WTC11 (cell line): Measurements from ENCODE around the gene RFC3. TPM values are rescaled to one million over a fixed set of nuclear protein-coding genes. Genes with fewer than 3 reads are reported as not detected.

Experiments
- ATAC-seq: fragments of 200-7000 bp; cut with Tn5 transposase; 2 replicates; pipeline ENCODE4 v1.10.0; 2021; ENCODE audit warnings: mild to moderate bottlenecking, moderate library complexity
- CTCF ChIA-PET: fragments of 300-600 bp; sonication (Branson Sonifier 250); formaldehyde crosslinking; loops from one replicate; lab custom pipeline; 2021; ENCODE audit warnings: antibody characterized with exemption; lab: Charles Lee
- POLR2A ChIA-PET: fragments of 350-600 bp; sonication (Branson Sonifier 250); formaldehyde crosslinking; loops from one replicate; lab custom pipeline; 2021; ENCODE audit warnings: antibody characterized with exemption; lab: Charles Lee
- DNase-seq: peaks from one replicate; pipeline ENCODE4 v3.0.0; 2021; ENCODE audit warnings: low spot score
- H3K27ac Mint-ChIP-seq: 2 replicates; pipeline ENCODE4 v1.8.0; 2021; ENCODE audit warnings: mixed read lengths
- H3K27me3 Mint-ChIP-seq: 2 replicates; pipeline ENCODE4 v1.8.0; 2021; ENCODE audit warnings: low read depth, mild to moderate bottlenecking, moderate library complexity, mixed read lengths
- H3K36me3 Mint-ChIP-seq: 2 replicates; pipeline ENCODE4 v1.8.0; 2021; ENCODE audit warnings: mixed read lengths
- H3K4me1 Mint-ChIP-seq: 2 replicates; pipeline ENCODE4 v1.8.0; 2022; ENCODE audit warnings: mixed read lengths
- H3K4me3 Mint-ChIP-seq: 2 replicates; pipeline ENCODE4 v1.8.0; 2021; ENCODE audit warnings: mild to moderate bottlenecking, moderate library complexity, mixed read lengths
- H3K9me3 Mint-ChIP-seq: 2 replicates; pipeline ENCODE4 v1.8.0; 2021; ENCODE audit warnings: mixed read lengths
- FOXP1 ChIP-seq: sonication (generic); formaldehyde crosslinking; IDR thresholded peaks from 2 replicates; pipeline ENCODE4 v1.8.0; 2022; ENCODE audit warnings: missing genetic modification reagents, mild to moderate bottlenecking, moderate library complexity, borderline replicate concordance
- MAX ChIP-seq: sonication (generic); formaldehyde crosslinking; IDR thresholded peaks from 2 replicates; pipeline ENCODE4 v1.8.0; 2022; ENCODE audit warnings: mild to moderate bottlenecking, missing genetic modification reagents
- MYBL2 ChIP-seq: sonication (generic); formaldehyde crosslinking; IDR thresholded peaks from 2 replicates; pipeline ENCODE4 v1.8.1; 2023; ENCODE audit warnings: mild to moderate bottlenecking, moderate library complexity, missing genetic modification reagents
- OVOL2 ChIP-seq: fragments of 250-450 bp; sonication (Bioruptor Pico); IDR thresholded peaks from 2 replicates; pipeline ENCODE4 v1.9.0; 2021; ENCODE audit warnings: mild to moderate bottlenecking, borderline replicate concordance
- ZNF121 ChIP-seq: sonication (generic); formaldehyde crosslinking; IDR thresholded peaks from 2 replicates; pipeline ENCODE4 v1.8.0; 2023; ENCODE audit warnings: missing genetic modification reagents
- ZNF263 ChIP-seq: sonication (generic); formaldehyde crosslinking; IDR thresholded peaks from 2 replicates; pipeline ENCODE4 v1.8.1; 2022; ENCODE audit warnings: low read depth, mild to moderate bottlenecking, moderate library complexity, missing genetic modification reagents
- total RNA-seq: library from RNA; stranded (reverse); gene quantifications from 3 replicates; pipeline ENCODE4 v1.2.3, GENCODE V29; 2021
- TF ChIP-seq, protein P1 (sequence below): sonication (generic); formaldehyde crosslinking; conservative IDR thresholded peaks from 2 replicates; pipeline ENCODE4 v1.8.1; 2023; ENCODE audit warnings: mild to moderate bottlenecking, low read depth, missing genetic modification reagents, moderate library complexity

The RFC3 gene
- total RNA-seq, 1 experiment from 2014 or later: 37.0 TPM

DNA sequence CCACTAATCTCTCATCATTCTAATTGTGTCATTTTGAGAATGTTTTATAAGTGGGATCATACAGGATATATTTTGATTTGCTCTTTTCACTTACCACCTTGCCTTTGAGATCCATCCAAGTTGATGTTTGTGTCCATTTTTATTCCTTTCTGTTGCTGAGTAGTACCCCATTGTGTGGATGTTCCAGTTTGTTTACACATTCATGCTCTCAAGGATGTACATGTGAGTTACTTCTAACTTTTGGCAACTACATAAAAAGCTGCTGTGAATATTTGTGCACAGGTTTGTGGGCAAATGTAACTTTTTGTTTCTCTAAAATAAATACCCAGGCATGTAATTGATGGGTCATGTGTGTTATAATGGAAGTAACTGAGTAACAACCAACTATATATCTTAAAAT, 64.9 kb downstream of the RFC3 start:
- no peak for DNase-seq
- CTCF ChIA-PET: no interaction called here

GRCh38 chr13:33884531-33885220, 66.7 kb downstream of the RFC3 start:
- Mint-ChIP-seq H3K36me3 (peaks cover 15% of the 10 kb centered on the region), H3K27me3 (no peaks in the 10 kb centered on the region), H3K27ac (no peak overlapping the region), H3K4me1 (no peaks in the 10 kb centered on the region), H3K4me3 (no peak overlapping the region), H3K9me3 (peaks cover 9% of the 10 kb centered on the region)
- DNase-seq (no peak), ATAC-seq (no peak)
- ChIA-PET POLR2A (no interaction called here), CTCF (interaction anchor here (0.7 to 1.4 kb wide), 2 partner anchors 17 to 68 kb away, joined by 3 to 4 read pairs; no protein-coding TSS in a partner anchor)
- TF ChIP-seq, protein P1, sequence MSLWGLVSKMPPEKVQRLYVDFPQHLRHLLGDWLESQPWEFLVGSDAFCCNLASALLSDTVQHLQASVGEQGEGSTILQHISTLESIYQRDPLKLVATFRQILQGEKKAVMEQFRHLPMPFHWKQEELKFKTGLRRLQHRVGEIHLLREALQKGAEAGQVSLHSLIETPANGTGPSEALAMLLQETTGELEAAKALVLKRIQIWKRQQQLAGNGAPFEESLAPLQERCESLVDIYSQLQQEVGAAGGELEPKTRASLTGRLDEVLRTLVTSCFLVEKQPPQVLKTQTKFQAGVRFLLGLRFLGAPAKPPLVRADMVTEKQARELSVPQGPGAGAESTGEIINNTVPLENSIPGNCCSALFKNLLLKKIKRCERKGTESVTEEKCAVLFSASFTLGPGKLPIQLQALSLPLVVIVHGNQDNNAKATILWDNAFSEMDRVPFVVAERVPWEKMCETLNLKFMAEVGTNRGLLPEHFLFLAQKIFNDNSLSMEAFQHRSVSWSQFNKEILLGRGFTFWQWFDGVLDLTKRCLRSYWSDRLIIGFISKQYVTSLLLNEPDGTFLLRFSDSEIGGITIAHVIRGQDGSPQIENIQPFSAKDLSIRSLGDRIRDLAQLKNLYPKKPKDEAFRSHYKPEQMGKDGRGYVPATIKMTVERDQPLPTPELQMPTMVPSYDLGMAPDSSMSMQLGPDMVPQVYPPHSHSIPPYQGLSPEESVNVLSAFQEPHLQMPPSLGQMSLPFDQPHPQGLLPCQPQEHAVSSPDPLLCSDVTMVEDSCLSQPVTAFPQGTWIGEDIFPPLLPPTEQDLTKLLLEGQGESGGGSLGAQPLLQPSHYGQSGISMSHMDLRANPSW (CRISPR knock-in tag): no peak

More for the DNA sequence above, 64.9 kb downstream of the RFC3 start:
- Mint-ChIP-seq H3K27me3 (no peaks in the 10 kb centered on the region), H3K27ac (no peak overlapping the region), H3K36me3 (peaks cover 15% of the 10 kb centered on the region), H3K4me1 (no peaks in the 10 kb centered on the region; the same call in 1 of the 2 replicates), H3K4me3 (no peak overlapping the region), H3K9me3 (peaks cover 9% of the 10 kb centered on the region)
- POLR2A ChIA-PET: no interaction called here
- no peak for TF ChIP-seq ZNF121 (CRISPR knock-in tag)
- no peak for TF ChIP-seq OVOL2
- TF ChIP-seq FOXP1 (CRISPR knock-in tag): no peak
- no peak for TF ChIP-seq MAX (CRISPR knock-in tag)
- no peak for TF ChIP-seq MYBL2 (CRISPR knock-in tag)
- TF ChIP-seq ZNF263 (CRISPR knock-in tag): no peak
- ATAC-seq: no peak
